HG02588 (cell line): ENCODE results near the gene RIT1.

Experiments used
- ATAC-seq: cut with Tn5 transposase; IDR thresholded peaks from one replicate; pipeline ENCODE4 v1.9.1; 2021; ENCODE audit warnings: mild to moderate bottlenecking, moderate library complexity; ENCODE audit not compliant: unreplicated experiment

RIT1 gene

GRCh38 chr1:155859881-155860871 lies 51.0 kb downstream of the RIT1 start:
- ATAC-seq = no peak

DNA sequence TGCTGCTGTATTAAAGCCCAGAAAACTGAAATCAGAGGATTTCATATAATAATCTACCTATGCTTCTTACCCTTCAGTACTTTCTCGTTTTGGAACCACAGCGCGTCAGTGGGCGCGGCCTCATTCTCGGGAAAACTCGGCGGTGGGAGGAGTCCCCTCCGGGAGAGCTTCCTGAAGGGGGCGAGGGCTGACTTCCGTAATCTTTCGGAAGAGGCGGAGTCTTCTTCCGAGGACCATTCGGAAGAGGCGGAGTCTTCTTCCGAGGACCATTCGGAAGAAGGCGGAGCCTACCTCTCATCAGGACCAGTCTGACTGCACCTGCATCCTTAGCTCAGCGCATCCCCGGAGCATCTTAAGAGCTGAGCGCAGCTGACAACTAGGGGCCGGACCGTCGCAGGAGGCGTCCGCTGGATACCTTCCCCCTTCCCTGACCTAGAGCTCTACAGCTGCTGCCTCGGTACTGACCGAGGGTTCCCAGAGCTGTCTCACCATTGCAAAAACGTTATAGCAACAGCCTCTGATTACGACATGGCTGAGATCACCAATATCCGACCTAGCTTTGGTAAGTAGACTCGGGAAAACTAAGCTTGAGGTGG lies 51.8 kb downstream of the RIT1 start, which contains the start of gene SYT11:
TSS of gene SYT11 (plus strand) at position 334 of the 596 bp plus-strand sequence. CDS start at position 529, 195 bp downstream.
- peak; percentile 61 for ATAC-seq

- ATAC-seq = peak; percentile 3
Observed at GRCh38 chr1:155858800-155859233, 52.3 kb downstream of the RIT1 start.

DNA sequence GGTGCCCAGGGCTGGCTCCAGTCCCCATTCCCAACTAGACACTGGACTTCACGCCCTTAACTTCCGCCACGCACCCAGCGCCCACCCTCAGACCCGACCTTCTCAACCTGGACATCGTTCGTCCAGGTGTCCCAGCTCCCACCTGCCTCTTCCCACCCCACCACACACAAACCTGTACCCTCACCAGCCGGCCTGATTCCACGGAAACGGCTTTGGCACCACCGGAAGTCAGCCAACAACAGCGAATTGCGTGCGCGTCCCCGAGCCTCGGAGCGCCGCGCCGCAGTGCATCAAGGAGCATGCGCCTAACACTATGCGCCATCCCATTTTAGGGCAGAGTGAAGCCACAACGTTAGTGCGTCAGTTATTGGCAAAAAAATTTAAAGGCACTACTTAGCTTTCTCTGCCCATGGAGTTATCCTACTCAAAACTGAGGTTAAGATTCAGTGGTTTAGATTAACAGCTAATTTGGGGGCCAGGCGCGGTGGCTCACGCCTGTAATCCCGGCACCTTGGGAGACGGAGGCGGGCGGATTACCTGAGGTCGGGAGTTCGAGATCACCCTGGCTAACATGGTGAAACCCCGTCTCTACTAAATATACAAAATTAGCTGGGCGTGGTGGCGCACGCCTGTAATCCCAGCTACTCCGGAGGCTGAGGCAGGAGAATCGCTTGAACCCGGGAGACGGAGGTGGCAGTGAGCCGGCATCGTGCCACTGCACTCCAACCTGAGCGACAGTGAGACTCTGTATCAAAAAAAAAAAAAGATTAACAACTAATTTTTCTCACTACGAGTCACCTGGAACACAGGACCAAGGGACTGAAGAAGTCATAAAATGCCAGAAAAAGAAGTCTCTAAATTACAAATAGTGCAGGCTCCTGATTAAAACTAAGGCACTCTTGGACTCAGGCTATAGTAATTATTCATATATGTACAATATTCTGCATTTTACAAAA lies 53.9 kb downstream of the RIT1 start, which contains the start of gene GON4L:
TSS of gene GON4L (minus strand) at position 240 of the 956 bp plus-strand sequence. CDS start 3,434 bp downstream, outside the sequence.
- peak; percentile 42 for ATAC-seq

GRCh38 chr1:155856257-155856974 lies 54.7 kb downstream of the RIT1 start:
- no peak for ATAC-seq

DNA sequence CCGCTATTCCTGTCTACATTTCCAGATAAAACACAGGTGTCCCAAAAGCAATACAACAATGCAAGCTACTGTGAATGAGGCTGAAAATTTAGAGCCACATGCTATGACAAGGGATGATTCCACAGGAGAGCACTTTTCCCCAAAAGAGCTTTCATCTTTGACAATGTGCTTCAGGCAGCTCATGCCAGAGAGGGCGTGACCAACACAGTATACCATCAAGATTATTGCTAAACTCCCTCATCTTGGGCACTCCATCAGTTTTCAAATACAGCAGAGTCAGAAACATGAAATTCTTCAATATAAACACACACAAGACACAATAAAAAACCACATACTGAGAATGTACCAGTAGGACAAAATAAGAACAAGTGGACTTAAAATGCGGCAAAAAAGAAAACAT lies 60.8 kb downstream of the RIT1 start:
- ATAC-seq = no peak

GRCh38 chr1:155847823-155848529 lies 63.2 kb downstream of the RIT1 start:
- ATAC-seq = no peak
